B cell (primary cell): ENCODE results near the gene POLR2B. TPM values are rescaled to one million over a fixed set of nuclear protein-coding genes. Genes with fewer than 3 reads are reported as not detected.

Experiments used
- ATAC-seq: fragments of 200-7000 bp; cut with Tn5 transposase; one replicate; pipeline ENCODE4 v1.10.0; 2021; ENCODE audit warnings: low read depth, mild to moderate bottlenecking, moderate number of reproducible peaks, moderate library complexity
- CTCF ChIA-PET: fragments of 350-600 bp; sonication (Branson Sonifier 250); formaldehyde crosslinking; loops from one replicate; lab custom pipeline; 2021; ENCODE audit warnings: antibody characterized with exemption, inconsistent platforms; lab: Charles Lee
- POLR2A ChIA-PET: fragments of 350-600 bp; sonication (Branson Sonifier 250); formaldehyde crosslinking; loops from one replicate; lab custom pipeline; 2021; ENCODE audit warnings: antibody characterized with exemption; lab: Charles Lee
- DNase-seq: peaks from one replicate; pipeline ENCODE4 v3.0.0; 2013
- H2AFZ ChIP-seq: 2 replicates; pipeline ENCODE4 v1.6.1; 2012; ENCODE audit warnings: mild to moderate bottlenecking, low read depth, low read length; ENCODE audit not compliant: insufficient read depth, poor library complexity, severe bottlenecking
- H3K27ac ChIP-seq, 2 donors: 1 replicate in 1 of 2; 2 replicates in 1 of 2; pipeline ENCODE4 v1.5.1; 2012 to 2013; ENCODE audit warnings: low read length in 2 of 2, mild to moderate bottlenecking in 2 of 2, moderate library complexity in 1 of 2
- H3K27me3 ChIP-seq, 4 experiments: fragments of 200-600 bp in 1 of 4; sonication (generic) in 1 of 4; replicated peaks in 1 of 4; 1 replicate in 2 of 4; 2 replicates in 2 of 4; pipeline versions ENCODE4 v1.6.1 to v1.7.0; 2013 to 2016; ENCODE audit warnings: low read length in 3 of 4, mild to moderate bottlenecking in 2 of 4, mixed read lengths in 1 of 4, moderate library complexity in 1 of 4; ENCODE audit not compliant: insufficient read depth in 4 of 4, control insufficient read depth in 3 of 4; ENCODE audit errors: control extremely low read depth in 1 of 4
- H3K36me3 ChIP-seq, 2 experiments: replicated peaks in 1 of 2; 1 replicate in 1 of 2; 2 replicates in 1 of 2; pipeline versions ENCODE4 v1.6.1 to v1.7.1; 2013; ENCODE audit warnings: low read length in 1 of 2; ENCODE audit not compliant: insufficient read depth in 2 of 2, control insufficient read depth in 1 of 2; ENCODE audit errors: control extremely low read depth in 1 of 2, extremely low read depth in 1 of 2
- H3K4me1 ChIP-seq, 2 donors: fragments of 200-600 bp in 1 of 2; sonication (generic) in 1 of 2; 1 replicate in 1 of 2; 2 replicates in 1 of 2; pipeline versions ENCODE4 v1.5.1 to v1.6.1; 2013 to 2017; ENCODE audit warnings: low read length in 2 of 2; ENCODE audit not compliant: control insufficient read depth in 2 of 2, insufficient read depth in 2 of 2
- H3K4me2 ChIP-seq: replicated peaks from 2 replicates; pipeline ENCODE3; 2012; ENCODE audit warnings: mild to moderate bottlenecking, low read depth, low read length; ENCODE audit not compliant: poor library complexity, severe bottlenecking
- H3K4me3 ChIP-seq, 5 experiments: fragments of 200-600 bp in 1 of 5; sonication (generic) in 1 of 5; 1 replicate in 3 of 5; 2 replicates in 2 of 5; pipeline versions ENCODE4 v1.5.1 to v1.7.0; 2011 to 2016; ENCODE audit warnings: low read length in 4 of 5, mild to moderate bottlenecking in 4 of 5, low read depth in 2 of 5, control low read depth in 1 of 5, moderate library complexity in 1 of 5; ENCODE audit not compliant: insufficient read depth in 1 of 5; ENCODE audit errors: control extremely low read depth in 1 of 5, extremely low read depth in 1 of 5
- H3K79me2 ChIP-seq: fragments of 200-600 bp; sonication (generic); one replicate; pipeline ENCODE4 v1.6.0; 2016; ENCODE audit warnings: low read length; ENCODE audit not compliant: control insufficient read depth, insufficient read depth
- H3K9ac ChIP-seq: fragments of 200-600 bp; sonication (generic); 2 replicates; pipeline ENCODE4 v1.6.1; 2017; ENCODE audit warnings: mild to moderate bottlenecking, low read length, moderate library complexity
- H3K9me3 ChIP-seq, 3 donors: one replicate each; pipeline versions ENCODE4 v1.6.1 to v1.7.1; 2013; ENCODE audit warnings: low read length in 2 of 3; ENCODE audit not compliant: control insufficient read depth in 2 of 3, insufficient read depth in 1 of 3; ENCODE audit errors: control extremely low read depth in 1 of 3
- H4K20me1 ChIP-seq: 2 replicates; pipeline ENCODE4 v1.6.0; 2012; ENCODE audit warnings: mild to moderate bottlenecking, low read length; ENCODE audit not compliant: insufficient read depth, control insufficient read depth, poor library complexity, severe bottlenecking
- H3K27ac Mint-ChIP-seq: one replicate; pipeline ENCODE4 v1.8.0; 2021; ENCODE audit warnings: mixed read lengths
- H3K27me3 Mint-ChIP-seq: one replicate; pipeline ENCODE4 v1.8.0; 2021; ENCODE audit warnings: mixed read lengths
- H3K4me1 Mint-ChIP-seq: one replicate; pipeline ENCODE4 v1.8.0; 2021; ENCODE audit warnings: mixed read lengths
- H3K4me3 Mint-ChIP-seq: one replicate; pipeline ENCODE4 v1.8.0; 2021; ENCODE audit warnings: mixed read lengths
- H3K9me3 Mint-ChIP-seq: one replicate; pipeline ENCODE4 v1.8.0; 2022; ENCODE audit warnings: mixed read lengths; ENCODE audit not compliant: insufficient read depth
- CTCF ChIP-seq: fragments of 200-600 bp; IDR thresholded peaks from one replicate; pipeline ENCODE4 v1.8.0; 2022; ENCODE audit warnings: antibody characterized with exemption, mild to moderate bottlenecking
- EZH2 ChIP-seq: IDR thresholded peaks from 2 replicates; pipeline ENCODE4 v1.6.1; 2012; ENCODE audit warnings: borderline replicate concordance, low read depth, mild to moderate bottlenecking, moderate library complexity, low read length; ENCODE audit not compliant: insufficient read depth, poor library complexity, severe bottlenecking
- WGBS: methylation state at CpG from one replicate; pipeline ENCODE4 v1.1.5; 2013; ENCODE audit warnings: missing lambda C conversion rate; ENCODE audit not compliant: insufficient coverage; 5-methylcytosine and 5-hydroxymethylcytosine counted together
- intact Hi-C: fragments of 100-400 bp; cut with micrococcal nuclease; formaldehyde crosslinking; loops from one replicate; pipeline ENCODE4 v1.10.0; 2022
- polyA plus RNA-seq: library from polyadenylated mRNA; depleted of rRNA; stranded (reverse); fragments of >200 nt; gene quantifications from 2 replicates; pipeline ENCODE4 v1.2.3, GENCODE V29; 2012
- total RNA-seq, 2 donors: library from RNA; stranded (reverse); fragments of 120-200 nt in 1 of 2; gene quantifications; 1 replicate in 1 of 2; 2 replicates in 1 of 2; pipeline versions ENCODE4 v1.2.3 to v1.2.4, GENCODE V29; 2013 to 2022

The POLR2B gene
- total and polyA plus RNA-seq, 2 donors (not counting 1 experiment from before 2014, with no cell fraction given): 37.5 to 108 TPM

- H3K4me3 Mint-ChIP-seq: no peak overlapping the region
- WGBS: no CpG with 5 or more reads among the region's 1 CpG
- Histone ChIP-seq H3K9me3 (peaks cover 0 to 4% (median 0%) of the 10 kb centered on the region in 3 donors), H3K79me2 (no peaks in the 10 kb centered on the region), H3K4me1 (no peaks in the 10 kb centered on the region), H3K27ac (no peak overlapping the region), H2AFZ (no peak overlapping the region), H3K9ac (no peak overlapping the region), H3K27me3 (no peaks in the 10 kb centered on the region), H4K20me1 (no peaks in the 10 kb centered on the region), H3K4me2 (no peak overlapping the region), H3K36me3 (no peaks in the 10 kb centered on the region), H3K4me3 (no peak overlapping the region)
- H3K9me3 Mint-ChIP-seq: no peaks in the 10 kb centered on the region
- CTCF ChIA-PET: no interaction called here
- ATAC-seq: no peak
- H3K27me3 Mint-ChIP-seq: peaks cover 21% of the 10 kb centered on the region
- POLR2A ChIA-PET: no interaction called here
- no peak overlapping the region for H3K27ac Mint-ChIP-seq
- intact Hi-C loops: no loop called here
- no peak for DNase-seq
- TF ChIP-seq EZH2: no peak
- TF ChIP-seq CTCF: no peak
- H3K4me1 Mint-ChIP-seq: no peaks in the 10 kb centered on the region
These were observed 70.1 kb downstream of the POLR2B start for GRCh38 chr4:57048590-57049304.

- Histone ChIP-seq H3K9ac (no peak overlapping the region), H4K20me1 (no peaks in the 10 kb centered on the region), H2AFZ (no peak overlapping the region), H3K36me3 (no peaks in the 10 kb centered on the region), H3K4me3 (no peak overlapping the region), H3K79me2 (no peaks in the 10 kb centered on the region), H3K4me1 (no peaks in the 10 kb centered on the region), H3K27ac (no peak overlapping the region), H3K9me3 (peaks cover 0 to 4% (median 0%) of the 10 kb centered on the region in 3 donors), H3K27me3 (no peaks in the 10 kb centered on the region), H3K4me2 (no peak overlapping the region)
- TF ChIP-seq EZH2: no peak
- no peak for TF ChIP-seq CTCF
- Mint-ChIP-seq H3K27ac (no peak overlapping the region), H3K9me3 (no peaks in the 10 kb centered on the region), H3K4me1 (no peaks in the 10 kb centered on the region), H3K27me3 (peaks cover 22% of the 10 kb centered on the region), H3K4me3 (no peak overlapping the region)
- intact Hi-C loops: no loop called here
- ATAC-seq (no peak), DNase-seq (no peak)
- WGBS: 70% methylated on average over 2 of the region's 3 CpGs
- CTCF ChIA-PET: no interaction called here
- POLR2A ChIA-PET: no interaction called here
These were observed 72.4 kb downstream of the POLR2B start for GRCh38 chr4:57051095-57051494.
